GM19397 (cell line): ENCODE data around the gene MRS2.
"Not testable (repeated sequence)": the region's sequence is repeated elsewhere in the genome, so short reads cannot be mapped to it uniquely, and the experiment has no call there.

ENCODE experiments used
- ATAC-seq: cut with Tn5 transposase; IDR thresholded peaks from one replicate; pipeline ENCODE4 v1.9.1; 2021; ENCODE audit warnings: mild to moderate bottlenecking, moderate library complexity; ENCODE audit not compliant: unreplicated experiment

Gene MRS2

DNA sequence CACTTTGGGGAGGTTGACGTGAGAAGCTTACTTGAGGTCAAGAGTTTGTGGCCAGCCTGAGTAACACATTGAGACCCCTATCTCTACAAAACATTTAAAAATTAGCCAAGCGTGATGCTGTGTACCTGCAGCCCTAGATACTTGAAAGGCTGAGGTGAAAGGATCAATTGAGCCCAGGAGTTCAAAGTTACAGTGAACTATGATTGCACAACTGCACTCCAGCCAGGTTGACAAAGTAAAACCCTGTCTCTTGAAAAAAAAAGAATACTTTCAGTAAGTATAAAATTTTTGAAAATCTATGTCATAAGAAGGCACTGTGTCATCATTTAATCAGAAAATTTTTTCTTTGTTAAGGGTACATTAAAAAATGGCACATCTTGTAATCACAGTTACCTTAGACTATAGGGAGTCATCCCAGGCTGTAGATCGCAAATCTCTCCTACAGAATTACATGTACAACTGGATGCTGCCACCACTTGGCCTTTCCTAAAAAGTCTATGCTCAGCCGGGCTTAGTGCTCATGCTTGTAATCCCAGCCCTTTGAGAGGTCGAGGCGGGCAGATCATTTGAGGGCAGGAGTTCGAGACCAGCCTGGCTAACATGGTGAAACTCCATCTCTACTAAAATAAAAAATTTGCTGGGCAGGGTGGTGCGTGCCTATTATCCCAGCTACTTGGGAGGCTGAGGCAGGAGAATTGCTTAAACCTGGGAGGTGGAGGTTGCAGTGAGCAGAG, 17.0 kb upstream of the MRS2 start:
- no peak for ATAC-seq

DNA sequence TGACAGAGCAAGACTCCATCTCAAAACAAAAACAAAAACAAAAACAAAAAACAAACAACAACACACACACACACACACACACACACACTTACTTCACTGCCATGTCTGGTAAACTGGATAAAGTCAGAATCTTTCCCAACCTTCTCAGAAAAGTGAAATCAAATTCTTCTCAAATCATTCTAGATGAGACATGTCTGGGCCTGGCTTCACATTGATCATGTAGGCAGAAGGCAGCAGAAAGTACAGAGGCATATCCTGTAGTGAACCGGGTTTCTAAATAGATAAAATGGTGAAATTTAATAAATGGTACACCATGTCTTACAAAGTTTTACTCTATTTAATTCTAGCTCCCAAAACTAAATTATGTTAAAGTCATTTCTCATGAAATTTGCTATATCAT, 14.9 kb upstream of the MRS2 start:
- no peak for ATAC-seq

GRCh38 chr6:24391208-24391607, 11.5 kb upstream of the MRS2 start:
- ATAC-seq: no peak

GRCh38 chr6:24391756-24392405, 10.9 kb upstream of the MRS2 start:
- peak; percentile 85 for ATAC-seq

- no peak for ATAC-seq
Measured at GRCh38 chr6:24394061-24394779, 8.5 kb upstream of the MRS2 start.

GRCh38 chr6:24394780-24395437, 7.8 kb upstream of the MRS2 start:
- no peak for ATAC-seq

GRCh38 chr6:24396824-24397223, 5.9 kb upstream of the MRS2 start:
- ATAC-seq: no peak

DNA sequence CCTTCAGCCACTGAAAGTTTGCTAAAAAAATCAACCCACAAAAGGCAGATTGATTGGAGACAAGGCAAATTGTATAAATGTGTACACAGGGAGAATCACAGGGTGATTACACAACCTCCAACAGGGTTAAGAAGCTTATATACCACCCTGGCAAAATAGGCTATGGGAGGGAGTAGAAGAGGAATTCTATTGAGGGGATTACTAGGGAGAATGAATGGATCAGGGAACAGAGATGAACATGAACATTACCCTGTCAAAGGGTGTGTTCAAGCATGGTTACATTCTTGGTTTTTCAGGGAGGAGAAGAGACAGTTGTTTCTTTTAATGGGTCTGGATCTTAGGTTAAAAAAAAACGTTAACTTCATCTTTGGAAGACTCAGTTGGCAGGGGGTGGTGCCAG, 5.1 kb upstream of the MRS2 start:
- ATAC-seq: no peak

- not testable (repeated sequence) for ATAC-seq
Measured at GRCh38 chr6:24400045-24401039, 2.4 kb upstream of the MRS2 start.

GRCh38 chr6:24401458-24401857, 1.3 kb upstream of the MRS2 start:
- ATAC-seq: no peak

DNA sequence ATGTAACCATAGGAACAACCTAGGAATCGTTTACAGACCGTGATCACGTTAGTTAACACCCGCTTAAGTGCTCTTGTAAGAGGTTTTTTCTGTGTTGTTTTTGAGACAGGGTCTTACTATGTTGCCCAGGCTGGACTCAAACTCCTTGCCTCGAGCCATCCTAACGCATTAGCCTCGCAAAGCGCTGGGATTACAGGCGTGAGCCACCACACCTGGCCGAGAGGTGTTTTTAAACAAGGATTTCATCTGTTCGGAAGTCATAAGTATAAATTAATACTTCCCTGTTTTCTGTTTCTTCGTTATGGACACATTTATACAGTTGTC, 727 bp downstream of the MRS2 start:
- no peak for ATAC-seq

DNA sequence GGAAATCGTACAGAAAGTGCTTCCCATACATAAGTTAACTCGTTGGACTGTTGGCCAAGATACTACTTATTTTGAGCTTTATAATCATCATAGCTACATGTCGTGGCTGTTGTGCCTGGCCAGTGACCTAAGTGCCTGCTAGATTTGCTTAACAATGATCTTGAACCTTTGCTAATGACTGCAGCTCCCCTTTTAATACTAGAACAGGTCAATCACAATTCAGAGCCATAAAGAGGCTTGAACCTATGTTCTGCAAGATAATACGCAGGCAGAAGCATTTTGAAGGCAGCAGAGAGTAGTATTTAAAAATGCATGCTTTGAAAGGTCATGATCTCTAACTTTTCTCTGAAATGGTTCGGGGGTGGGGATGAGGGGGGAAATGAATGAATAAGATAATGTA, 2.5 kb downstream of the MRS2 start:
- no peak for ATAC-seq

- peak; percentile 75 for ATAC-seq
Measured at GRCh38 chr6:24408719-24409410, 6.1 kb downstream of the MRS2 start.

GRCh38 chr6:24410622-24411021, 7.9 kb downstream of the MRS2 start:
- no peak for ATAC-seq

- no peak for ATAC-seq
Measured at GRCh38 chr6:24412294-24412693, 9.6 kb downstream of the MRS2 start.

DNA sequence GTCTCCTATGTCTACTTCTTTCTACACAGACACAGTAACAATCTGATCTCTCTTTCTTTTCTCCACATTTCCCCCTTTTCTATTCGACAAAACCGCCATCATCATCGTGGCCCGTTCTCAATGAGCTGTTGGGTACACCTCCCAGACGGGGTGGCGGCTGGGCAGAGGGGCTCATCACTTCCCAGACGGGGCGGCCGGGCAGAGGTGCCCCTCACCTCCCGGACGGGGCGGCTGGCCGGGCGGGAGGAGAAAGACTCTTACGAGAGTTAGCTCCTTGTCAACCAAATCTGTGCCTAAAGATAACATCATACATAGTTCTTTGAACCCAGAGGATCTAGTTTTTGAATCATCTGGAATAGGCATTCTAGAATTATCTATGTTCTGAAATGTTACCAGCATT, 11.8 kb downstream of the MRS2 start:
- ATAC-seq: not testable (repeated sequence)

GRCh38 chr6:24415753-24416152, 13.0 kb downstream of the MRS2 start:
- ATAC-seq: peak; percentile 84

DNA sequence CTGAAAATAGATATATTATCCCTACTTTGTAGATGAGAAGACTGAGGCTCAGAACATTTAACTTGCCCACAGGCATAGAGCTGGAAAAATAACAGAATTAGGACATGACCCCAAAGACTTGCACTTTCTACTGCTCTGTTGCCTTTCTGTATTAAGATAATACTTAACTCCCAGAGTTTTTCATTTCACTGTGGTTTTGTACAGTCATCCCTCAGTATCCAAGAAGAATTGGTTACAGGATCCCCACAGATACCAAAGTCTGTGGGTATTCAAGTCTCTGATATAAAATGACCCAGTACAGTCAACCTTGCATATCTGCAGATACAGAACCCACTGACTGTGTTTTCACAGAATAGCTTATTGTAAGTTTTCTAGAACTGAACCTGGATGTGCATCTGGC, 16.8 kb downstream of the MRS2 start:
- ATAC-seq: no peak

GRCh38 chr6:24425091-24425490, 22.4 kb downstream of the MRS2 start:
- no peak for ATAC-seq
